GM21367 (cell line): ENCODE results near the gene LSM7.

Experiments used
- ATAC-seq: cut with Tn5 transposase; IDR thresholded peaks from one replicate; pipeline ENCODE4 v1.9.1; 2021; ENCODE audit not compliant: unreplicated experiment

LSM7 gene

GRCh38 chr19:2305452-2306280 is 22.7 kb downstream of the LSM7 start:
- ATAC-seq = no peak

GRCh38 chr19:2303211-2303798 is 25.1 kb downstream of the LSM7 start:
- ATAC-seq = no peak

- ATAC-seq = no peak
Measured at GRCh38 chr19:2302319-2303210, 25.8 kb downstream of the LSM7 start.

- ATAC-seq = no peak
Measured at GRCh38 chr19:2300533-2300932, 27.9 kb downstream of the LSM7 start.

- ATAC-seq = no peak
Measured at GRCh38 chr19:2296141-2296540, 32.2 kb downstream of the LSM7 start.

GRCh38 chr19:2294687-2295335 is 33.6 kb downstream of the LSM7 start:
- no peak for ATAC-seq

- no peak for ATAC-seq
Measured at GRCh38 chr19:2291185-2291751, 37.1 kb downstream of the LSM7 start.

- ATAC-seq = no peak
Measured at GRCh38 chr19:2290441-2291184, 37.8 kb downstream of the LSM7 start.

GRCh38 chr19:2289714-2290435 is 38.5 kb downstream of the LSM7 start:
- no peak for ATAC-seq

- ATAC-seq = no peak
Measured at GRCh38 chr19:2288818-2289713, 39.3 kb downstream of the LSM7 start.

- ATAC-seq = no peak
Measured at GRCh38 chr19:2288338-2288817, 40.0 kb downstream of the LSM7 start.

GRCh38 chr19:2287585-2288337 is 40.6 kb downstream of the LSM7 start:
- no peak for ATAC-seq

- no peak for ATAC-seq
Measured at GRCh38 chr19:2286402-2287140, 41.8 kb downstream of the LSM7 start.

- no peak for ATAC-seq
Measured at GRCh38 chr19:2283835-2284507, 44.4 kb downstream of the LSM7 start.

GRCh38 chr19:2282862-2283237 is 45.5 kb downstream of the LSM7 start:
- ATAC-seq = no peak
